Measurements from ENCODE around the gene OR1J1.

OR1J1 gene

DNA sequence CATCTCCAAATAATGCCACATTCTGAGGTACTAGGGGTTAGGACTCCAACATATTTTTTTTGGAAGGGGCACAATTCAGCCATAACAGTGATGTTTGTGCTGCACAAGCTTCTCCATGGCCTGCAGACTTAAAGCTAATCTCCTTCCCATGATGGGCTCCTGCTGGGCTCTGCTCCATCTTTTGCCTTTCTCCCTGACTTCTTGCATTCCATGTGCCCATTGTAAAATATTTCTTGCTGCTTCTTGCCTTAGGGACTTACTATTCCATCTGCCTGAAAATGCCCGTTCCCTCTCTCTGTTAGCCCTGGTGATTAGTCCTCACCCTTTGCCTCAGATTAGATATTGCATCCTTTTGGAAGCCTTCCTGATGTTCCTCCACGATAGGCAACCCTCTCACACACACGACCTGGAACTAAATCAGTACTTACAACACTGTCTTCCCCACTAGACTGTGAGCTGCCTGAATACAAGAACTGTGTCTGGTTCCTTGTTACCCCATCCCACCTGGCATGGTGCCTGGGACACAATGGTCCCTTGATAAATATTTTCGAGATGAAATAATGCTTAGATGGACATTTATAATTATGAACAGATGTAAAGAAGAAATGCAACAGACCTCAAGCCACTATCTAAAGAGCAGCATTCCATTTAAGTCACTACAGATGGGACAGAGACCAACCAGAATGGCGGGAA lies 33.5 kb downstream of the OR1J1 start:
- DNase-seq: no peak

DNA sequence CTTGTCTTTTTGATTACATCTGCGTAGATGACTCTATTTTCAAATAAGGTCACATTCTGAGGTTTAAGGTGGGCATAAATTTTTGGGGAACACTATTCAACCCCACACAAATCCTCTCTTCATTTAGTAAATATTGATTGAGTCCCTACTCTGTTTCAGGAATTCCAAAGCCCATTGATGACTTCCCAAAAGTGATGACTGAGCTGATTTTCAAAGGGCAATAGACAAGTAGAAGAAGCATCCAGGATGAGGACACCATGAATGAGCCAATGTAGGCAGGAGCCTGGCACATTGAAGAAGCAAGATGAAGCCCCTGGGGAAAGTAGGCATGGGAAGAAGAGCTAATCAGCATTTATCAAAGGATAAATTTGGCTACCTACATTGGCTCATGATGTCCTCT lies 35.2 kb downstream of the OR1J1 start:
- DNase-seq: no peak

All from midbrain (tissue), 1 donor.